Stimulated activated CD8-positive, alpha-beta memory T cell treated with anti-CD3 and anti-CD28 coated beads, Interleukin-2, amount 100 ng/mL, for 48 hours (primary cell): ENCODE results near the gene ICA1L.

Source experiments
- DNase-seq, 2 donors: peaks; one replicate each; pipeline ENCODE4 v3.0.0-alpha.2; 2020; ENCODE audit warnings: low read depth in 2 of 2

ICA1L gene

GRCh38 chr2:202743613-202744012, 128.0 kb downstream of the ICA1L start:
- no peak for DNase-seq

GRCh38 chr2:202736826-202737225, 134.7 kb downstream of the ICA1L start:
- no peak for DNase-seq

DNA sequence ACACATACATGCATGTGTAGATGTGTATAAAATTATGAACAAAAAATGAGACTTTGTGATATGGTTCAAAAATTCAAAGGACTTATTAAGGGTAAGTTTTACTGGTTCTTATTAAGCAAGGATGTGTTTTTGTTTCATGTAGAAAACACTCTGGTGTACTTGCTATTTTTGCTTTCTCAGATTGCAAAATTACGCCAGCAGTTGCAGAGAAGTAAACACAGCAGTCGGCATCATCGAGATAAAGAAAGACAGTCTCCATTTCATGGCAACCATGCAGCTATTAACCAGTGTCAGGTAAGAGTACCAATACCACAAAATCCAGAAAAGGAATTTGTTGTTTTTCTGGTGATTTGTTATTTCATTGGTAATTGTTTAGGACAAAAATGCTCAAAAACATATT, 145.5 kb downstream of the ICA1L start:
- DNase-seq: no peak

DNA sequence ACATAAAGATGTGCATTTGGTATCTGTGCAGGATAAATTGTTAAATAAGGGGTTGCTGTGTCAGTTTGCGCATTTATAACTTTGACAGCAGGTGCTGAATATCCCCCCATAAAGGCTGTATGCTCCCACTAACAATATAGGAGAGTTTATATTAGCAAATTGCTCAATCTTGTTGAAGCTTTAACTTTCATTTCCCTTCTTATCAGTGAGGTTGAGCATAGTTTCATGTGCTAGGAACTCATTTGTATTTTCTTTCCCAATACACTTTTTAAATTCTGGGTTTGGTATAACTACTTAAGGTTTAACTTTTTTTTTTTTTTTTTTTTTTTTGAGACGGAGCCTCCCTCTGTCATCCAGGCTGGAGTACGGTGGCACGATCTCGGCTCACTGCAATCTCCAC, 147.8 kb downstream of the ICA1L start:
- DNase-seq: no peak
